Fibroblast of skin of right biceps (primary cell): ENCODE measurements around the gene BECN2.
A peak's percentile ranks its signal among the peaks of the same experiment; 100 is the strongest.

Experiments used
- DNase-seq: peaks from one replicate; pipeline ENCODE4 v3.0.0-alpha.2; 2013

BECN2 gene

GRCh38 chr1:241957692-241958494 is at the start of gene BECN2:
Gene BECN2, plus strand, starts transcription at chr1:241957767. Its CDS starts 0 bp downstream, at chr1:241957767.
- no peak for DNase-seq

GRCh38 chr1:241916196-241916595 is 41.4 kb upstream of the BECN2 start:
- no peak for DNase-seq

- no peak for DNase-seq
Observed at GRCh38 chr1:241917487-241917886, 40.1 kb upstream of the BECN2 start.

- peak; percentile 83 for DNase-seq
Observed at GRCh38 chr1:241918879-241919278, 38.7 kb upstream of the BECN2 start.

GRCh38 chr1:241924080-241924808 is 33.3 kb upstream of the BECN2 start:
- DNase-seq: no peak

- DNase-seq: no peak
Observed at GRCh38 chr1:241926141-241926540, 31.4 kb upstream of the BECN2 start.

- no peak for DNase-seq
Observed at GRCh38 chr1:241927321-241927720, 30.2 kb upstream of the BECN2 start.

- DNase-seq: no peak
Observed at GRCh38 chr1:241932845-241933244, 24.7 kb upstream of the BECN2 start.

- peak; percentile 74 for DNase-seq
Observed at GRCh38 chr1:241934201-241934848, 23.2 kb upstream of the BECN2 start.

- no peak for DNase-seq
Observed at GRCh38 chr1:241934866-241935265, 22.7 kb upstream of the BECN2 start.

GRCh38 chr1:241939798-241940197 is 17.8 kb upstream of the BECN2 start:
- no peak for DNase-seq

GRCh38 chr1:241942738-241943137 is 14.8 kb upstream of the BECN2 start:
- no peak for DNase-seq

GRCh38 chr1:241944300-241944699 is 13.3 kb upstream of the BECN2 start:
- DNase-seq: no peak

GRCh38 chr1:241947354-241947753 is 10.2 kb upstream of the BECN2 start:
- peak; percentile 8 for DNase-seq

- peak; percentile 92 for DNase-seq
Observed at GRCh38 chr1:241950390-241950789, 7.2 kb upstream of the BECN2 start.

- DNase-seq: no peak
Observed at GRCh38 chr1:241962153-241962552, 4.6 kb downstream of the BECN2 start.

GRCh38 chr1:241963722-241964121 is 6.2 kb downstream of the BECN2 start:
- no peak for DNase-seq

GRCh38 chr1:241964550-241965282 is 7.1 kb downstream of the BECN2 start:
- no peak for DNase-seq

- DNase-seq: no peak
Observed at GRCh38 chr1:241968611-241969010, 11.0 kb downstream of the BECN2 start.

- DNase-seq: peak; percentile 68
Observed at GRCh38 chr1:241972703-241973369, 15.3 kb downstream of the BECN2 start.

GRCh38 chr1:241976229-241976628 is 18.7 kb downstream of the BECN2 start:
- no peak for DNase-seq

GRCh38 chr1:241979071-241979470 is 21.5 kb downstream of the BECN2 start:
- DNase-seq: no peak
